GM12878 (cell line): ENCODE measurements around the gene JAG2. TPM values are rescaled to one million over a fixed set of nuclear protein-coding genes. Genes with fewer than 3 reads are reported as not detected.

Experiments
- ATAC-seq: fragments of 200-7000 bp; cut with Tn5 transposase; 3 replicates; pipeline ENCODE4 v1.9.1; 2020; ENCODE audit warnings: mild to moderate bottlenecking, moderate library complexity
- BruUV-seq: library from RNA; stranded (reverse); fragments of 400-500 nt; replicated peaks from 2 replicates; lab custom pipeline; 2021; lab: Mats Ljungman, UMichigan
- CTCF ChIA-PET: fragments of 300-600 bp; sonication (Branson Sonifier 250); formaldehyde crosslinking; extraction: SDS; loops from one replicate; lab custom pipeline; 2021; ENCODE audit warnings: inconsistent platforms; lab: Yijun Ruan, JAX
- POLR2A ChIA-PET: fragments of 350-600 bp; formaldehyde crosslinking; extraction: SDS; loops from one replicate; lab custom pipeline; 2021; ENCODE audit warnings: inconsistent platforms; lab: Charles Lee
- RAD21 ChIA-PET: fragments of 300-600 bp; sonication (Branson Sonifier 250); formaldehyde crosslinking; loops from one replicate; lab custom pipeline; 2023; ENCODE audit warnings: antibody characterized with exemption; ENCODE audit not compliant: unreplicated experiment; lab: Charles Lee
- SMC1A ChIA-PET: fragments of 300-600 bp; sonication (Branson Sonifier 250); formaldehyde crosslinking; loops from one replicate; lab custom pipeline; 2023; ENCODE audit not compliant: unreplicated experiment, uncharacterized antibody; lab: Charles Lee
- DNase-seq: peaks from one replicate; pipeline ENCODE4 v3.0.0-alpha.2; 2011; ENCODE audit warnings: low read depth, low spot score
- FAIRE-seq: peaks from 3 replicates; lab custom pipeline; 2011; peaks lifted over from hg19 to GRCh38; lab: Jason Lieb, UNC
- H2AFZ ChIP-seq: 2 replicates; pipeline ENCODE4 v1.6.0; 2011; ENCODE audit warnings: low read depth, low read length, control low read depth; ENCODE audit not compliant: control insufficient read depth
- H3K27ac ChIP-seq: 2 replicates; pipeline ENCODE4 v1.5.1; 2011; ENCODE audit warnings: control low read depth; ENCODE audit not compliant: control insufficient read depth, insufficient read depth
- H3K27me3 ChIP-seq, 2 experiments: replicated peaks in 1 of 2; 2 replicates each; pipeline versions ENCODE4 v1.6.0 to v1.6.1; 2011; ENCODE audit warnings: low read length in 1 of 2; ENCODE audit not compliant: control insufficient read depth in 2 of 2, insufficient read depth in 2 of 2
- H3K36me3 ChIP-seq, 2 experiments: 2 replicates each; pipeline ENCODE4 v1.5.1; 2011; ENCODE audit warnings: low read length in 1 of 2; ENCODE audit not compliant: control insufficient read depth in 2 of 2, insufficient read depth in 2 of 2
- H3K4me1 ChIP-seq: 2 replicates; pipeline ENCODE4 v1.6.1; 2011; ENCODE audit warnings: mild to moderate bottlenecking, low read length, moderate library complexity, mixed read lengths; ENCODE audit not compliant: control insufficient read depth, insufficient read depth
- H3K4me2 ChIP-seq: 2 replicates; pipeline ENCODE4 v1.6.0; 2011; ENCODE audit warnings: control low read depth; ENCODE audit not compliant: control insufficient read depth, insufficient read depth
- H3K4me3 ChIP-seq: fragments of 200-600 bp; sonication (generic); 2 replicates; pipeline ENCODE4 v1.5.1; 2016
- H3K79me2 ChIP-seq: 2 replicates; pipeline ENCODE4 v1.6.0; 2011; ENCODE audit warnings: low read length; ENCODE audit not compliant: control insufficient read depth, insufficient read depth
- H3K9ac ChIP-seq: 2 replicates; pipeline ENCODE4 v1.8.0; 2011; ENCODE audit warnings: low read length, control low read depth, mixed read lengths; ENCODE audit not compliant: control insufficient read depth, insufficient read depth
- H3K9me3 ChIP-seq: replicated peaks from 3 replicates; pipeline ENCODE4 v1.5.1; 2011; ENCODE audit warnings: mild to moderate bottlenecking, low read length; ENCODE audit not compliant: control insufficient read depth, insufficient read depth
- H4K20me1 ChIP-seq: 2 replicates; pipeline ENCODE4 v1.6.0; 2011; ENCODE audit not compliant: control insufficient read depth, insufficient read depth
- CBFB ChIP-seq: IDR thresholded peaks from 2 replicates; pipeline ENCODE4 v1.6.1; 2016; ENCODE audit warnings: antibody characterized with exemption, low read depth
- ESRRA ChIP-seq: IDR thresholded peaks from 2 replicates; pipeline ENCODE4 v1.6.1; 2012; ENCODE audit warnings: mild to moderate bottlenecking, low read length, improper control_type of control experiment
- GATAD2B ChIP-seq: fragments of 450-650 bp; conservative IDR thresholded peaks from 2 replicates; pipeline ENCODE4 v1.6.1; 2017; ENCODE audit warnings: low read depth, mild to moderate bottlenecking, moderate library complexity
- HDAC2 ChIP-seq: fragments of 200-600 bp; sonication (generic); IDR thresholded peaks from 2 replicates; pipeline ENCODE4 v1.6.1; 2017
- NBN ChIP-seq: fragments of 450-650 bp; IDR thresholded peaks from 2 replicates; pipeline ENCODE4 v1.6.1; 2016
- RUNX3 ChIP-seq: IDR thresholded peaks from 2 replicates; pipeline ENCODE4 v1.6.1; 2012; ENCODE audit warnings: low read length, inconsistent platforms
- SMC3 ChIP-seq: IDR thresholded peaks from 2 replicates; pipeline ENCODE4 v1.6.1; 2011; ENCODE audit warnings: low read length, improper control_type of control experiment, borderline replicate concordance
- WRNIP1 ChIP-seq: IDR thresholded peaks from 2 replicates; pipeline ENCODE4 v1.6.1; 2011; ENCODE audit warnings: low read depth, low read length, improper control_type of control experiment, borderline replicate concordance
- WGBS: methylation state at CpG from one replicate; pipeline ENCODE4 v1.1.6; 2016; ENCODE audit warnings: low lambda C conversion rate; ENCODE audit not compliant: insufficient replicate concordance, insufficient coverage; ENCODE audit errors: missing lambda C conversion rate; 5-methylcytosine and 5-hydroxymethylcytosine counted together
- in situ Hi-C: fragments of 300-500 bp; cut with MboI; formaldehyde crosslinking; loops from 9 replicates; pipeline ENCODE4 v1.14.3; 2018; ENCODE audit warnings: mixed read lengths
- intact Hi-C: fragments of 100-400 bp; cut with micrococcal nuclease; formaldehyde crosslinking; loops from one replicate; pipeline ENCODE4 v1.14.2; 2022; ENCODE audit not compliant: unreplicated experiment
- polyA plus RNA-seq, 11 experiments: library from polyadenylated mRNA; depleted of rRNA in 4 of 11; unstranded in 6 of 11; stranded (reverse) in 5 of 11; fragments of >200 nt; fragmentation: Nextera tagmentation in 4 of 11; fragmentation: Illumina TruSeq in 1 of 11; extraction: Ambion mirVana in 4 of 11; extraction: Trizol in 1 of 11; gene quantifications; 1 replicate in 1 of 11; 2 replicates in 10 of 11; pipeline versions ENCODE4 v1.2.1 to v1.2.3, GENCODE V29; 2011 to 2016; ENCODE audit warnings: inconsistent platforms in 2 of 11, missing spikeins in 2 of 11, low read depth in 1 of 11
- total RNA-seq, 4 experiments: library from RNA; depleted of rRNA in 3 of 4; stranded (reverse); fragments of >200 nt in 3 of 4; fragmentation: Illumina TruSeq in 1 of 4; extraction: Trizol in 1 of 4; gene quantifications; 2 replicates each; pipeline versions ENCODE4 v1.2.1 to v1.2.3, GENCODE V29; 2013 to 2021
- TF ChIP-seq, protein P1 (sequence below): fragments of 450-650 bp; IDR thresholded peaks from 2 replicates; pipeline ENCODE4 v1.6.1; 2017; ENCODE audit warnings: mild to moderate bottlenecking
- TF ChIP-seq, protein P2 (sequence below): fragments of 450-650 bp; IDR thresholded peaks from 2 replicates; pipeline ENCODE4 v1.6.1; 2014; ENCODE audit warnings: mild to moderate bottlenecking

Gene JAG2
- total and polyA plus RNA-seq, 10 of the 15 experiments (the other 5 are each of a cell fraction or from before 2014, with no cell fraction given): 0.04 to 0.14 (median 0.06) TPM; not detected in 5

DNA sequence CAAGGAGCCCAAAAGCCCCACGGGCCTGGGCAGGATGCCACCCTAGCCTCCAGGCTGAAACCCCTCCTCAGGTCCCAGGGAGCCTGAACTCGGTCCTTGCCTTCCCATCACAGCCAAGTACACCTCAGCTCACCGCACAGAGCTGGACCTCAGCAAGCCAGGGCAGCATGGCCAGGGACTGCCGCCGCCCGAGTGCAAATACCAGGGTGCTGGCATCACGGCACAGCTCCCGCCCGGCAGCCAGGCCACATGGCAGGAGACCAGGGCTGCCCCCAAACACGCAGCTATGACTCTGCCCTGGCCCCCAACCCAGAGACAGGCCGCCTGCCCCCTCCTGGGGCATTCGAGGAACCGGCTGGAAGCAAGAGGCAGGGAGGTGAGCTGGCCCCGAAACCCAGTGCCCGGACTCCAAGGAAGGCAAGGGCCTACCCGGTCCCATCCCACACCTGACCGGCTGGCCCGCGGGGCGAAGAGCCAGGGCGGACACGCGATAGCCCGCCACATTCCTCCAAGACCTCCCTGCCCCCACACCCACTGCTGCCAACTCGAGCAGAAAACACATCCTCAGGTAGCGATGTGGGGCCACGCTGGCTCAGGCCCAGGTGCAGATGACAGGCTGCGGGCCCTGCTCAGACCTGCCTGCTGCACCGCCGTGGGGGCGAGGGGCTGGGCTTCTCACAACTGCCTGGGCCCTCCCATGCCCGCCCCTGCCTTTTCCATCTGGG, 2.7 kb downstream of the JAG2 start:
- Histone ChIP-seq H3K4me1 (no peaks in the 10 kb centered on the region), H3K79me2 (no peaks in the 10 kb centered on the region), H3K27ac (no peak overlapping the region), H3K9me3 (no peaks in the 10 kb centered on the region), H3K4me3 (no peak overlapping the region), H4K20me1 (0 out of 2 replicates have a peak, but pooled peaks cover 2% of the 10 kb centered on the region), H2AFZ (no peak overlapping the region), H3K4me2 (no peak overlapping the region), H3K27me3 (peaks cover 2 to 3% of the 10 kb centered on the region in 2 experiments; a peak in 2 of 4 replicates), H3K9ac (no peak overlapping the region), H3K36me3 (no peaks in the 10 kb centered on the region)
- intact Hi-C loops: loop anchor here (10.0 kb wide), 1 partner anchor 71 kb away; no protein-coding TSS in a partner anchor
- SMC1A ChIA-PET: no interaction called here
- in situ Hi-C loops: no loop called here
- no peak for TF ChIP-seq ESRRA
- no peak for TF ChIP-seq WRNIP1
- DNase-seq (no peak), ATAC-seq (no peak), FAIRE-seq (no peak)
- RAD21 ChIA-PET: no interaction called here
- 61% methylated on average over 32 of the region's 32 CpGs for WGBS
- POLR2A ChIA-PET: no interaction called here
- CTCF ChIA-PET: no interaction called here
- BruUV-seq: no TSS peak

DNA sequence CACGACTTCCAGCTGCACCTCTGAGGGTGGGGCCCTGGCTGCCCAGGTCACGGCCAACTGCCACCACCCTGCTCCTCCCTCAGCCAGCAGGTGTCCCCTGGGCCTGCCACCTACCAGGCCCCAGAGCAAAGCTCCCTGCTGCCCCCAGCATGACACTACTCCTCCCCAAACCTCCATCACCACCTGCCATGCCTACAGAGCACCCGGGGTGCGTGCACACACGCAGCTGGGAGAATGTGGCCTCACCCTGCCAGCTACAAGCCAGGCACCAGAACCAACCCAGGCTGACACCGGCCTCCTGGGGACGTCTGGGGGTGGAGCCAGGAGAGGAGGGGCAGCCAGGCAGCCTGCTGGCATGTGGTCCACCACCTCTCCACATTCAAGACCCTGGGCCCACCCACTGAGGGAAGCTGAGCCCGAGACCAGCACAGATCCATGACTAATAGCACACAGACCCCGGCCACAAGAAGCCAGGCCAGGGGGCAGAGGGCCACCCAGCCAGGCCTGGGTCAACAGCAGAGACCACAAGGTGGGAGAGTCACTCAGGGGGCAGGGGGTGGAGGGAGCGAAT, 3.4 kb downstream of the JAG2 start:
- Histone ChIP-seq H3K36me3 (no peaks in the 10 kb centered on the region), H3K27ac (no peak overlapping the region), H3K9ac (no peak overlapping the region), H3K4me2 (no peak overlapping the region), H4K20me1 (0 out of 2 replicates have a peak, but pooled peaks cover 2% of the 10 kb centered on the region), H3K27me3 (peaks cover 2 to 3% of the 10 kb centered on the region in 2 experiments; a peak in 2 of 4 replicates), H3K9me3 (no peaks in the 10 kb centered on the region), H3K4me3 (no peak overlapping the region), H3K79me2 (no peaks in the 10 kb centered on the region), H2AFZ (no peak overlapping the region), H3K4me1 (no peaks in the 10 kb centered on the region)
- FAIRE-seq: no peak
- ChIA-PET SMC1A (interaction anchor here (0.6 kb wide), 1 partner anchor 162 kb away, joined by 3 read pairs; no protein-coding TSS in a partner anchor), RAD21 (no interaction called here), CTCF (no interaction called here), POLR2A (no interaction called here)
- WGBS: 8% methylated on average over 8 of the region's 10 CpGs
- ATAC-seq: peak; percentile 27; the same call in 2 of the 3 replicates
- in situ Hi-C loops: no loop called here
- TF ChIP-seq RUNX3 (no peak), SMC3 (no peak), HDAC2 (no peak), CBFB (no peak), GATAD2B (no peak), NBN (no peak)
- TF ChIP-seq, protein P1, sequence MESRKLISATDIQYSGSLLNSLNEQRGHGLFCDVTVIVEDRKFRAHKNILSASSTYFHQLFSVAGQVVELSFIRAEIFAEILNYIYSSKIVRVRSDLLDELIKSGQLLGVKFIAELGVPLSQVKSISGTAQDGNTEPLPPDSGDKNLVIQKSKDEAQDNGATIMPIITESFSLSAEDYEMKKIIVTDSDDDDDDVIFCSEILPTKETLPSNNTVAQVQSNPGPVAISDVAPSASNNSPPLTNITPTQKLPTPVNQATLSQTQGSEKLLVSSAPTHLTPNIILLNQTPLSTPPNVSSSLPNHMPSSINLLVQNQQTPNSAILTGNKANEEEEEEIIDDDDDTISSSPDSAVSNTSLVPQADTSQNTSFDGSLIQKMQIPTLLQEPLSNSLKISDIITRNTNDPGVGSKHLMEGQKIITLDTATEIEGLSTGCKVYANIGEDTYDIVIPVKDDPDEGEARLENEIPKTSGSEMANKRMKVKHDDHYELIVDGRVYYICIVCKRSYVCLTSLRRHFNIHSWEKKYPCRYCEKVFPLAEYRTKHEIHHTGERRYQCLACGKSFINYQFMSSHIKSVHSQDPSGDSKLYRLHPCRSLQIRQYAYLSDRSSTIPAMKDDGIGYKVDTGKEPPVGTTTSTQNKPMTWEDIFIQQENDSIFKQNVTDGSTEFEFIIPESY: no peak
- TF ChIP-seq, protein P2, sequence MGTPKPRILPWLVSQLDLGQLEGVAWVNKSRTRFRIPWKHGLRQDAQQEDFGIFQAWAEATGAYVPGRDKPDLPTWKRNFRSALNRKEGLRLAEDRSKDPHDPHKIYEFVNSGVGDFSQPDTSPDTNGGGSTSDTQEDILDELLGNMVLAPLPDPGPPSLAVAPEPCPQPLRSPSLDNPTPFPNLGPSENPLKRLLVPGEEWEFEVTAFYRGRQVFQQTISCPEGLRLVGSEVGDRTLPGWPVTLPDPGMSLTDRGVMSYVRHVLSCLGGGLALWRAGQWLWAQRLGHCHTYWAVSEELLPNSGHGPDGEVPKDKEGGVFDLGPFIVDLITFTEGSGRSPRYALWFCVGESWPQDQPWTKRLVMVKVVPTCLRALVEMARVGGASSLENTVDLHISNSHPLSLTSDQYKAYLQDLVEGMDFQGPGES: no peak
- no TSS peak for BruUV-seq
- intact Hi-C loops: loop anchor here (10.0 kb wide), 1 partner anchor 70 kb away; no protein-coding TSS in a partner anchor
- no peak for DNase-seq
